Activated naive CD4-positive, alpha-beta T cell treated with anti-CD3 and anti-CD28 coated beads for 36 hours (primary cell): ENCODE data around the gene FRMD5. TPM values are rescaled to one million over a fixed set of nuclear protein-coding genes. Genes with fewer than 3 reads are reported as not detected.

Experiments
- CTCF ChIA-PET: fragments of 350-600 bp; sonication (Branson Sonifier 250); formaldehyde crosslinking; loops from one replicate; lab custom pipeline; 2021; ENCODE audit warnings: antibody characterized with exemption; lab: Charles Lee
- DNase-seq: peaks from one replicate; pipeline ENCODE4 v3.0.0-alpha.2; 2020
- H3K27ac Mint-ChIP-seq: one replicate; pipeline ENCODE4 v1.8.0; 2021; ENCODE audit warnings: mild to moderate bottlenecking, mixed read lengths
- H3K27me3 Mint-ChIP-seq: one replicate; pipeline ENCODE4 v1.8.0; 2021; ENCODE audit warnings: low read depth, mixed read lengths
- H3K36me3 Mint-ChIP-seq: one replicate; pipeline ENCODE4 v1.8.0; 2021; ENCODE audit warnings: low read depth, mixed read lengths
- H3K4me1 Mint-ChIP-seq: one replicate; pipeline ENCODE4 v1.8.0; 2021; ENCODE audit warnings: low read depth, mixed read lengths
- H3K4me3 Mint-ChIP-seq: one replicate; pipeline ENCODE4 v1.8.0; 2021; ENCODE audit warnings: mild to moderate bottlenecking, moderate library complexity, mixed read lengths
- H3K9me3 Mint-ChIP-seq: one replicate; pipeline ENCODE4 v1.8.0; 2021; ENCODE audit warnings: mixed read lengths
- intact Hi-C: fragments of 100-400 bp; cut with micrococcal nuclease; formaldehyde crosslinking; loops from one replicate; pipeline ENCODE4 v1.15.1; 2023
- total RNA-seq, 2 experiments: library from RNA; stranded (reverse); gene quantifications; one replicate each; pipeline ENCODE4 v1.2.3, GENCODE V29; 2021

Gene FRMD5
- total RNA-seq, 2 experiments from 2014 or later, result 0.37 to 0.50 TPM

DNA sequence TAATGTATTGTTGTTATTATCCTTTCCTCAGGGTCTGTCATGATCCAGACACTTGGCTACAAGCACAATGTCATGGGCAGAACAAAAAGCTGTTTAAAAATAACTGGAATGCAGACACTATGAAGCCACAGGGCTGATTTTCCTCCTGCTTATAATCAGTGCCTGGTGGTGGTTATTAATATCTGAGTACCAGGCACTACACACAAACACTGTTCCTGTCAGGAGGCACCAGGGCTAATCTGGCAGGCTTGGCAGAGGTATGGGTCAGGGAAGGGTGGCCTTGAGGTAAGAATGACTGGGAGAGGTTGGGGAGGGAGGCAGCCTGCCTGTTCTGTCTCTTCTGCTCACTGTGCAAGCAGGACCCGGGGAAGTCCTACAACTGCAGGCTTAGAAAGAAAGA lies 301.1 kb downstream of the FRMD5 start:
- intact Hi-C loops, result no loop called here
- H3K27ac Mint-ChIP-seq, result no peak overlapping the region
- H3K9me3 Mint-ChIP-seq, result no peaks in the 10 kb centered on the region
- DNase-seq, result no peak
- H3K4me1 Mint-ChIP-seq, result no peaks in the 10 kb centered on the region
- peaks cover 7% of the 10 kb centered on the region for H3K36me3 Mint-ChIP-seq
- H3K27me3 Mint-ChIP-seq, result no peaks in the 10 kb centered on the region
- H3K4me3 Mint-ChIP-seq, result no peak overlapping the region
- CTCF ChIA-PET, result interaction anchor here (0.6 kb wide), 1 partner anchor 12 kb away, joined by 3 read pairs; no protein-coding TSS in a partner anchor

DNA sequence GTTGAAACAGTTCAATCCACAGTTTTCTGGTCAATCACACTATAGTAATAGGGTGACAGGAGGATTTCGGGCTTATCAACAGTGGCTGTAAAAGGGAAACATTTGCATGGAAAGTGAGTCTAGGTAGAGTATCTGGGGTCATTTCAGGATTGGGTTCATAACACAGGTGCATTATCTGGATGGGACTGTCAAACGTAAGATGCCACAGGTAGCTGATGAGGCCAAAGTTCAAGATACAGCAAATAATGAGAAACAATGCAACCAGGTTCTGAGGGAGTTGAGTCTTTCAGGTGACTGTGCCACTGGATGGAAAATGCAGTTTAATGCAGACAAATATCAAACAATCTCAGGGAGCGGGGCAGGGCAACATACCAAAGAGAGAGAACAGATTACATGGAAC lies 306.0 kb downstream of the FRMD5 start:
- no peak overlapping the region for H3K27ac Mint-ChIP-seq
- no peak overlapping the region for H3K4me3 Mint-ChIP-seq
- no peaks in the 10 kb centered on the region for H3K9me3 Mint-ChIP-seq
- CTCF ChIA-PET, result interaction anchor here (0.5 kb wide), 1 partner anchor 11 kb away, joined by 3 read pairs; no protein-coding TSS in a partner anchor
- peaks cover 2% of the 10 kb centered on the region for H3K4me1 Mint-ChIP-seq
- H3K36me3 Mint-ChIP-seq, result peaks cover 11% of the 10 kb centered on the region
- no peaks in the 10 kb centered on the region for H3K27me3 Mint-ChIP-seq
- intact Hi-C loops, result no loop called here
- no peak for DNase-seq

DNA sequence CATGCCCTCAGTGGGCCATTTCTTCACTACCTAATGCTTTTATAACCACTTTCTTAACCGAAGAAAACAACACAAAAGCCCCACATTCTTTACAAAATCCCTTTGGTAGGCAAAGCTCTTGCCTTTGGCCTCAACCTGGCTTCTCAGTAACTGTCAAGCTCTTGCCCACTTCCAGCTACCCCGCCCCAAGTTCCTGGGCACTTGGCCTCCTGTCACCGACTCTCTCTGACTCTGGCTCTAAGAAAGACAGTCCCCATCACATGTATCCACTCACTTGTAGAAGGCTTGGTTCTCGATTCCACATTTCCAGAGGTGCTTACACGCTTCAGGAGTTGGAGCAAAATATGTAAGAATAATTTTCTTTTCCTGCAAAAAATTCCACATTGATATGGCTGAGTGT lies 307.2 kb downstream of the FRMD5 start:
- intact Hi-C loops, result no loop called here
- CTCF ChIA-PET, result no interaction called here
- no peak for DNase-seq
- Mint-ChIP-seq H3K4me1 (peaks cover 2% of the 10 kb centered on the region), H3K9me3 (no peaks in the 10 kb centered on the region), H3K36me3 (peaks cover 19% of the 10 kb centered on the region), H3K27me3 (no peaks in the 10 kb centered on the region), H3K4me3 (no peak overlapping the region), H3K27ac (no peak overlapping the region)

DNA sequence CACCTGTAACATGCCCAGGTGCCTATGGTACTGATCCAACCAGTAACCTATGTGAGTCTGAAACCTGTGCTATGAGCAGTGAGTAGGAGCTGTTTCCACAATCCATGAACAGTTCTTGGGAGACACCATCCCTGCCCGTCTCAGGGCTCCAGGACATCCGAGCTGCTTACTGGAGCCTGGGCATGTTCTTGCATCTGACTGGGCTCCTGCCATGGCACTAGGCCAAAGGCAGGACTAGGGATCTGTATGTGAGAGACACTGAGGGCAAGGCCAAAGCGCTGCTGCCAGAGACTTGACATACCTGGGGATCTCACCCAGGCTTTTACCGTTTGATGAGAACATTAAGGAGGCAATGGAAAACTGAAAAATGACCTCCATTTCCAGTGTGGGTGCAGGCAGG lies 308.5 kb downstream of the FRMD5 start:
- no peaks in the 10 kb centered on the region for H3K9me3 Mint-ChIP-seq
- H3K27me3 Mint-ChIP-seq, result no peaks in the 10 kb centered on the region
- intact Hi-C loops, result no loop called here
- CTCF ChIA-PET, result no interaction called here
- no peak for DNase-seq
- no peak overlapping the region for H3K4me3 Mint-ChIP-seq
- no peak overlapping the region for H3K27ac Mint-ChIP-seq
- peaks cover 2% of the 10 kb centered on the region for H3K4me1 Mint-ChIP-seq
- peaks cover 26% of the 10 kb centered on the region for H3K36me3 Mint-ChIP-seq

DNA sequence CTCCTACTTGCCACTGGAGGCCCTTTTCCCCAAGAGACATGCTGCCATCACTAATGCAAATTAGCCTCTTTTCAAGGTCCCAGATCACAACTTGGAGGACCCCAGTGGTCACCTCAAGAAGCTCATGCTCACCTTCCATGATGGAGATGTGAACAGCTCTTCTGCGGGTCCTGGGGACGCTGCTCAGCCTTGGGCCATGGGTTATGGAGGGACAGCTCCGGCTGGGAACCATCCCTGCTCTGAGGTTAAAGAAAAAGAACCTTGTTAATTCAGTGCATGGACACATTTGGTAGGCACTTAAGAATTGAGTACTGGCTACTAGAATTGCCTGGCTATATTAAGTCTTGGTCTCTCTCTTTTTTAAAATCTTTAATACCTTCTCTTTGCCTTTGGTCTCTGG lies 311.5 kb downstream of the FRMD5 start:
- H3K4me1 Mint-ChIP-seq, result peaks cover 2% of the 10 kb centered on the region
- intact Hi-C loops, result no loop called here
- no peaks in the 10 kb centered on the region for H3K27me3 Mint-ChIP-seq
- DNase-seq, result no peak
- no peaks in the 10 kb centered on the region for H3K9me3 Mint-ChIP-seq
- CTCF ChIA-PET, result no interaction called here
- H3K36me3 Mint-ChIP-seq, result peaks cover 34% of the 10 kb centered on the region
- no peak overlapping the region for H3K4me3 Mint-ChIP-seq
- H3K27ac Mint-ChIP-seq, result no peak overlapping the region

DNA sequence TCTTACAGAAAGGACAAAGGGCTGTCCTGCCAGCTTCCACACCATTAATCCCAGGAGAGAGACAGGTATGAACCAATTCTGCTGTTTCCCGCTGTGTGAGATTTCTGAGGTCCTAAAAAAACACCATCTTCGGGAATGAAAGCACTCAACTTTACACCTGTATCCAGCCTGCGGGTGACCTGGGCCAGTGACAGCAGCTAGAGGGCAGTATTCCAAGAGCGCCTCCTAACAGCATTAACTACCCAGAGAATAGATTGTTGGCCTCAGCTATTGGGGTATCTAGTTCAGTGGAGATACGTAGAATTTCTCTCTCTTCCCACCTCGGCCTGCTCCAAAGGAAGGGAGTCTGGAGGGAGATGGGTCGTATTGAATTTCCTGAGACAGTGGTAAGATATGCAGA lies 313.1 kb downstream of the FRMD5 start:
- Mint-ChIP-seq H3K36me3 (peaks cover 34% of the 10 kb centered on the region), H3K27me3 (no peaks in the 10 kb centered on the region), H3K4me1 (peaks cover 2% of the 10 kb centered on the region), H3K27ac (no peak overlapping the region), H3K9me3 (no peaks in the 10 kb centered on the region), H3K4me3 (no peak overlapping the region)
- CTCF ChIA-PET, result interaction anchor here (0.5 to 1.0 kb wide), 4 partner anchors 9 to 336 kb away, joined by 3 to 4 read pairs (median 3); no protein-coding TSS in a partner anchor
- DNase-seq, result peak; percentile 26
- intact Hi-C loops, result no loop called here

DNA sequence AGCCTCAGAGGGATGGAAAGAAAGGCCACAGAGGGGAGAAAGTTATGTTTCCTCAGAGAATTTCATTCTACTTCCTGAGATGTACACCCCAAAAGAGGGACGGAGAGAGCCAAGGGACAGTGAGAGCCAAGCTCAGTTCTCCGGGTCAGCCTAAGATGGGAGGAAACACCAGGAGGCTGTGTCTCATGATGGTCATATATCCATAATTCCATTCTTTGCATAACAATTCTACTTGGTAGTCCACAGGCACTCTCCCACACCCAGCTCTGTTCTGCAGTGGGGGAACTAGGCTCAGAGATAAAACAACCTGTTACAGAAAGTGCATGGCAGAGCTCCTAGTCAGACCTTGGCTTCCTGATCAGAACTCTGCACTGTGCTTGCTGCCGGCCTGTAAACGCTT lies 313.8 kb downstream of the FRMD5 start:
- DNase-seq, result no peak
- intact Hi-C loops, result no loop called here
- H3K27me3 Mint-ChIP-seq, result no peaks in the 10 kb centered on the region
- no peaks in the 10 kb centered on the region for H3K4me1 Mint-ChIP-seq
- H3K9me3 Mint-ChIP-seq, result no peaks in the 10 kb centered on the region
- H3K4me3 Mint-ChIP-seq, result no peak overlapping the region
- no peak overlapping the region for H3K27ac Mint-ChIP-seq
- CTCF ChIA-PET, result interaction anchor here (0.7 to 1.0 kb wide), 4 partner anchors 12 to 70 kb away, joined by 3 to 7 read pairs (median 3); no protein-coding TSS in a partner anchor
- H3K36me3 Mint-ChIP-seq, result peaks cover 34% of the 10 kb centered on the region

DNA sequence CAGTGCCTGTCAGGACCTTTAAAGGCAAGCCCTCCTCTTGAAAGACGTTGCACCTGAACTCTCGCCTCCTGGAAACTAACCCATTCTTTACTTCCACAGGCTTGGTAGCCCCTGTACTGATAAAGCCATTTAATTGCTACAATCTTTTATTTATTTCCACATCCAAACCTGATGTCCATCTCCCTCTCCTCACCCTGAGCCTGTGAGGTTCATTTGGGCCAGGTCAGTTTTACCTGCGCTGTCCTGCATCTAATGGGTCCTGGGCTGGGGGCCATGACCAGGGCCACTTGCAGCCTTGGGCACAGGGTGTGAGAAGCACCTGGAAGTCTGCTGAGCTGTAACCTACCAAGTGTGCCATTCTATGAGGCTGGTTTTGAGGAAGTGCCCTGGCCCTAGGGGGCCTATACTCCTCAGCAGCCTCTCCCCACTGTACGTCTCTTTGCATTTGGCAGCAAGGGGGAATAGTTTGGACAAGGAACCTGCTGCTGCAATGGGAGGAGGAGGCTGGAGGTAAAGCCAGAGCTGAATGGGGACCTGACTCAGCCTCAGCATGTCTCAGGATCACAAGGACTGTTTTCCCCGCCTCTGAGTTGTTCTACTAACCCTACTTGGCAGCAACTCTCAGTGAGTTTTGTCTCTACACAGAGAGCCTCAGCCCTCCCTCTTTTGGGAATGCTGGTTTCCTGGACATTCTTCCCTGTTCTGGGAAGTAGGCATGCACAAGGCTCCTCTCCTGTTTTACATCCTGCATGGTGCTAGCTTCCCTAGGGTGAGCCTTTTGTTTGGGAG lies 314.5 kb downstream of the FRMD5 start:
- Mint-ChIP-seq H3K4me1 (no peaks in the 10 kb centered on the region), H3K36me3 (peaks cover 35% of the 10 kb centered on the region), H3K27ac (no peak overlapping the region), H3K4me3 (no peak overlapping the region), H3K27me3 (no peaks in the 10 kb centered on the region), H3K9me3 (no peaks in the 10 kb centered on the region)
- CTCF ChIA-PET, result interaction anchor here (0.9 to 1.0 kb wide), 3 partner anchors 12 to 70 kb away, joined by 3 to 7 read pairs (median 3); no protein-coding TSS in a partner anchor
- DNase-seq, result no peak
- intact Hi-C loops, result no loop called here

DNA sequence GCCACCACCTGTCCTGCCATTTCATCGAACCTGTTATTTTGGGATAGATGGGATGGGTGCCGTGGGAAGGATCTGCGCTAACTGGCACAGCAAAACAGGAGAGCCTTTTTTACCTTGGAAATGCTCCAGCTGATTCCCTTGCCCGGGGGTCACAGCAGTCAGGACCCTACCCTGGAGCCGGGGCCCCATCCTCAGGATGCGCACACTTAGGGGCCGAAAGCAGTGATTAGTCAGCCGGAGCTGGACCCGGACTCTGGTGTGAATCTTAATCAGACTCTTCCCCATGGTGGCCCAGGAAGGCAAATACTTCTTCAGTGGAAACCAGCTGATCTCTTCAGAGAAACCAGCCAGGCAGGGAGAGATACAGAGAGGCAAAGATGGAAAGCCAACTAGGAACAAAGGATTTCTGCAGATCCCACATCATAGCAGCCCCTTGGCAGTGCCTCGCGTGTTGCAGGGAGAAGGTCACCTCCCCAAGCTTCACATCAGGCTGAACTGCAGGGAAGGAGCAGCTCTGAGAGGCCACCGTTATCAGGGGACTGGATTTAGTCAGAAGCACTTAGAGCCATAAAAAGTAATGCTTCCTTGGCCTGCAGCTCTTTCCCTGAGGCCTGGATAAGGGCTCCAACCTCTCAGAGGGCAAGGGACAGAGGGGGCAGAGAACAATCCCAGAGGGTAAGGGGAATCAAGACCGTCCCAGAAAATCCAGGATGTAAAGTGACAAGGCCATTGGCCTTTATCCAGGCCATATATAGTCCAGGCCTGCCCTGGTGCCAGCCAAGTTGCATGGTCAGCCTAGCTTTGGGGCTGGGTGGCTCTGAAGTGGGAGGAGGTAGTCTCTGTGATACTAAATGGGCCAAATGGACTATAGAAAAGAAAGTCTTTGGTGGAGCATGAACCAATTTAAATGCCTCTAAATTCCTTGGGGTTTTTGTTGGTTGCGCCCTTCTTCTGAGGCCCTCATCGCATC lies 315.4 kb downstream of the FRMD5 start:
- Mint-ChIP-seq H3K27me3 (no peaks in the 10 kb centered on the region), H3K36me3 (peaks cover 35% of the 10 kb centered on the region), H3K27ac (no peak overlapping the region), H3K4me3 (no peak overlapping the region), H3K4me1 (no peaks in the 10 kb centered on the region), H3K9me3 (no peaks in the 10 kb centered on the region)
- DNase-seq, result no peak
- intact Hi-C loops, result no loop called here
- CTCF ChIA-PET, result no interaction called here

DNA sequence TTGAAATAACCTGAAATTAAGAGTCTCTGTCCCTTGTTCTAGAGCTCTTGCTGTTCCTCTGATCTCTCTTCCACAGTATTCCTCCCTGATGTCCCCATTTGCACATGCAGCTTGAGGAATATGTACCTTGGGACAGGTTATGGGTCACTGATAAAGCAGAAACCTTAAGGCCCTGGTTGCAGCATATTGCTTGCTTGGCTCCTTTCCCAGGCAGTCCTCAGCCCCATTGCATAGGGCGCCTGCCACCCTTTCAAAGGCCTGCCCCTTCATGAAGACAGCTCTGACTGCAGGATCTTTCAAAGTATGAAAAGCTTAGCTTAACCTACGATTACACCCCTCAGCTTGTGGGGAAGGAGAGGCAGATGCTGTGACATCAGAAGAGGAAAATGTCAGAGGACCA lies 316.6 kb downstream of the FRMD5 start:
- Mint-ChIP-seq H3K36me3 (peaks cover 44% of the 10 kb centered on the region), H3K27me3 (no peaks in the 10 kb centered on the region), H3K9me3 (no peaks in the 10 kb centered on the region), H3K27ac (no peak overlapping the region), H3K4me1 (no peaks in the 10 kb centered on the region), H3K4me3 (no peak overlapping the region)
- intact Hi-C loops, result no loop called here
- no peak for DNase-seq
- CTCF ChIA-PET, result interaction anchor here (0.7 to 0.9 kb wide), 3 partner anchors 10 to 188 kb away, joined by 3 read pairs; no protein-coding TSS in a partner anchor

DNA sequence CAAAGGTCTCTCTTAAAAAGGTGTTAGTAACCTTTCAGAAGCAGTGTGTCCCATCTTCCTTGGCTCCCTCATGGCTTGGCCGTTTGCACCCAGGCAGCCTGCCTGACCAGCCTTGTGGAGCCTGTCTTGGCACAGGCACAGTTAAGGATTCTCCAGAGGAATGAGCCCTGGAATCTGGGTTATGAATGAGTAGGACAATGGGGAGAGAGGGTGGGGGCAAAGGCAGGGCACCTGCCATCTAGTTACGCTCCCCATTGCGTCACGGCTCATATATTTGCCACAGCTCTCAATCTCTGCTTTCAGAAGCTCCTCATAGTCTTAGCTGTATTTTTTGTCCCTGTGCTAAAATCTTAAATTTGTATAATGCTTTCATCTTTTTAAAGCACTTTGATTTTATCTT lies 317.7 kb downstream of the FRMD5 start:
- intact Hi-C loops, result no loop called here
- H3K9me3 Mint-ChIP-seq, result no peaks in the 10 kb centered on the region
- H3K4me1 Mint-ChIP-seq, result no peaks in the 10 kb centered on the region
- CTCF ChIA-PET, result no interaction called here
- H3K27me3 Mint-ChIP-seq, result no peaks in the 10 kb centered on the region
- DNase-seq, result no peak
- H3K4me3 Mint-ChIP-seq, result no peak overlapping the region
- no peak overlapping the region for H3K27ac Mint-ChIP-seq
- peaks cover 38% of the 10 kb centered on the region for H3K36me3 Mint-ChIP-seq

DNA sequence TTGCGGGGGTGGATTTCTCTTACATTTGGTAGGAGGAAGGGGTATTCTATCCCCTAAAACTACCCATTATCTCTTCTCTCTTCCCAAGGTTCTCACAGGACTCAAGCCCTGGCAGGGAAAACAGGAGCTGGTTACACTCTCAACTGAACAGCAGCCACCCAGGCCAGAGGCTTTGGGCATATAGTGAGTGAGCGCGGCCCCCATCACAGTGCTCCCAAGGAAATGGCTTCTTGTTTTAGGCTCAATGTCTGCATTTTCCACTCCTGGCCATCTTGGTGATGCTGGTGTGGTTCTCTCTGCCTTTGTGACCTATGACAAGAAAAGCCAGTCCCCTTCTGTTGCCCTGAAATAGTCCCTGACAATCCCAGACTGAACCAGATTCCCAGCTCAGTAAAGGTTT lies 318.2 kb downstream of the FRMD5 start:
- CTCF ChIA-PET, result no interaction called here
- intact Hi-C loops, result no loop called here
- H3K36me3 Mint-ChIP-seq, result peaks cover 38% of the 10 kb centered on the region
- H3K27me3 Mint-ChIP-seq, result no peaks in the 10 kb centered on the region
- H3K4me1 Mint-ChIP-seq, result no peaks in the 10 kb centered on the region
- H3K27ac Mint-ChIP-seq, result no peak overlapping the region
- DNase-seq, result no peak
- no peak overlapping the region for H3K4me3 Mint-ChIP-seq
- no peaks in the 10 kb centered on the region for H3K9me3 Mint-ChIP-seq
